H1 (cell line): ENCODE results near the gene RELN. TPM values are rescaled to one million over a fixed set of nuclear protein-coding genes. Genes with fewer than 3 reads are reported as not detected.

Experiments
- CTCF ChIA-PET: fragments of 300-600 bp; sonication (Branson Sonifier 250); formaldehyde crosslinking; loops from one replicate; lab custom pipeline; 2021; ENCODE audit not compliant: partially characterized antibody; lab: Charles Lee
- POLR2A ChIA-PET: fragments of 300-600 bp; sonication (Branson Sonifier 250); formaldehyde crosslinking; loops from one replicate; lab custom pipeline; 2021; ENCODE audit warnings: inconsistent platforms; ENCODE audit not compliant: partially characterized antibody; lab: Charles Lee
- DNase-seq, 2 experiments: peaks; one replicate each; pipeline versions ENCODE4 v3.0.0 to v3.0.0-alpha.2; 2010 to 2022; ENCODE audit warnings: low spot score in 2 of 2, low read depth in 1 of 2, mixed read lengths in 1 of 2
- FAIRE-seq: peaks from 2 replicates; lab custom pipeline; 2011; peaks lifted over from hg19 to GRCh38; lab: Jason Lieb, UNC
- H2AFZ ChIP-seq: 2 replicates; pipeline ENCODE4 v1.8.1; 2012; ENCODE audit warnings: low read length, inconsistent platforms
- H2AK5ac ChIP-seq: 2 replicates; pipeline ENCODE4 v1.6.1; 2013; ENCODE audit warnings: low read depth, low read length
- H2BK120ac ChIP-seq: replicated peaks from 2 replicates; pipeline ENCODE3; 2013; ENCODE audit warnings: low read depth, low read length, inconsistent platforms
- H2BK12ac ChIP-seq: 2 replicates; pipeline ENCODE4 v1.6.1; 2013; ENCODE audit warnings: low read depth, low read length
- H2BK15ac ChIP-seq: 2 replicates; pipeline ENCODE4 v1.6.1; 2013; ENCODE audit warnings: low read length
- H2BK20ac ChIP-seq: 2 replicates; pipeline ENCODE4 v1.6.1; 2013; ENCODE audit warnings: low read length
- H2BK5ac ChIP-seq: 2 replicates; pipeline ENCODE4 v1.6.1; 2013; ENCODE audit warnings: low read depth, low read length
- H3K14ac ChIP-seq: 2 replicates; pipeline ENCODE4 v1.6.1; 2013; ENCODE audit warnings: inconsistent platforms; ENCODE audit not compliant: insufficient read length
- H3K18ac ChIP-seq: 2 replicates; pipeline ENCODE4 v1.6.1; 2013; ENCODE audit warnings: low read length; ENCODE audit errors: extremely low read depth
- H3K23ac ChIP-seq: 2 replicates; pipeline ENCODE4 v1.6.1; 2013; ENCODE audit warnings: inconsistent platforms; ENCODE audit not compliant: insufficient read length
- H3K23me2 ChIP-seq: 2 replicates; pipeline ENCODE4 v1.6.1; 2013; ENCODE audit warnings: low read depth, low read length
- H3K27ac ChIP-seq: 2 replicates; pipeline ENCODE4 v1.6.1; 2011; ENCODE audit warnings: low read depth, low read length, inconsistent platforms
- H3K27me3 ChIP-seq, 4 experiments: replicated peaks in 1 of 4; 1 replicate in 1 of 4; 2 replicates in 3 of 4; pipeline versions ENCODE4 v1.6.1 to v1.8.1; 2011 to 2013; ENCODE audit warnings: low read length in 3 of 4, mild to moderate bottlenecking in 3 of 4, inconsistent platforms in 2 of 4, mixed read lengths in 2 of 4, moderate library complexity in 1 of 4; ENCODE audit not compliant: control insufficient read depth in 3 of 4, insufficient read depth in 3 of 4; ENCODE audit errors: extremely low read depth in 1 of 4
- H3K36me3 ChIP-seq, 4 experiments: 2 replicates each; pipeline versions ENCODE4 v1.6.1 to v1.8.1; 2011 to 2013; ENCODE audit warnings: mild to moderate bottlenecking in 4 of 4, low read length in 3 of 4, moderate library complexity in 2 of 4, control low read depth in 1 of 4, inconsistent platforms in 1 of 4; ENCODE audit not compliant: insufficient read depth in 4 of 4, control insufficient read depth in 2 of 4
- H3K4ac ChIP-seq: replicated peaks from 2 replicates; pipeline ENCODE3; 2013; ENCODE audit warnings: low read length, low read depth, mixed read lengths, inconsistent platforms; ENCODE audit not compliant: insufficient read length
- H3K4me1 ChIP-seq, 4 experiments: replicated peaks in 1 of 4; 1 replicate in 1 of 4; 2 replicates in 3 of 4; pipeline versions ENCODE4 v1.6.1 to v1.8.1; 2011 to 2013; ENCODE audit warnings: low read length in 3 of 4, inconsistent platforms in 2 of 4, mixed read lengths in 1 of 4; ENCODE audit not compliant: insufficient read depth in 4 of 4, control insufficient read depth in 3 of 4
- H3K4me2 ChIP-seq, 2 experiments: 2 replicates each; pipeline versions ENCODE4 v1.6.1 to v1.8.1; 2011 to 2013; ENCODE audit warnings: low read depth in 2 of 2, low read length in 2 of 2, control low read depth in 1 of 2, inconsistent platforms in 1 of 2, mild to moderate bottlenecking in 1 of 2; ENCODE audit not compliant: insufficient read depth in 1 of 2
- H3K4me3 ChIP-seq, 4 experiments: fragments of 200-600, 300-600 bp in 1 of 4; sonication (generic), shearing (Covaris generic), sonication (Bioruptor Twin) in 1 of 4; 2 replicates each; pipeline versions ENCODE4 v1.5.1 to v1.8.1; 2011 to 2016; ENCODE audit warnings: low read length in 4 of 4, low read depth in 3 of 4, control low read depth in 2 of 4, inconsistent platforms in 2 of 4, mild to moderate bottlenecking in 2 of 4, mixed read lengths in 1 of 4, moderate library complexity in 1 of 4; ENCODE audit not compliant: insufficient read depth in 2 of 4; ENCODE audit errors: extremely low read depth in 1 of 4
- H3K56ac ChIP-seq: replicated peaks from 2 replicates; pipeline ENCODE3; 2013; ENCODE audit warnings: low read depth, mild to moderate bottlenecking, mixed read lengths, low read length, inconsistent platforms; ENCODE audit not compliant: insufficient read length
- H3K79me1 ChIP-seq: 2 replicates; pipeline ENCODE4 v1.6.1; 2013; ENCODE audit warnings: low read depth, low read length, control low read depth
- H3K79me2 ChIP-seq, 2 experiments: 2 replicates each; pipeline versions ENCODE4 v1.6.1 to v1.8.1; 2012 to 2013; ENCODE audit warnings: low read length in 2 of 2, mild to moderate bottlenecking in 2 of 2, inconsistent platforms in 1 of 2; ENCODE audit not compliant: insufficient read depth in 2 of 2, control insufficient read depth in 1 of 2
- H3K9ac ChIP-seq, 4 experiments: replicated peaks in 1 of 4; 1 replicate in 1 of 4; 2 replicates in 3 of 4; pipeline versions ENCODE4 v1.6.1 to v1.8.1; 2011 to 2013; ENCODE audit warnings: low read depth in 3 of 4, low read length in 3 of 4, control low read depth in 2 of 4, mild to moderate bottlenecking in 2 of 4, moderate library complexity in 2 of 4, inconsistent platforms in 1 of 4; ENCODE audit errors: extremely low read depth in 1 of 4
- H3K9me3 ChIP-seq, 2 experiments: 2 replicates each; pipeline versions ENCODE4 v1.6.1 to v1.8.1; 2012 to 2013; ENCODE audit warnings: mild to moderate bottlenecking in 2 of 2, moderate library complexity in 2 of 2, control low read depth in 1 of 2, inconsistent platforms in 1 of 2, low read depth in 1 of 2, low read length in 1 of 2, mixed read lengths in 1 of 2; ENCODE audit not compliant: insufficient read depth in 2 of 2
- H4K20me1 ChIP-seq, 2 experiments: replicated peaks in 1 of 2; 2 replicates each; pipeline versions ENCODE3 to v1.8.1; 2011 to 2013; ENCODE audit warnings: inconsistent platforms in 2 of 2, low read length in 2 of 2, mild to moderate bottlenecking in 1 of 2; ENCODE audit not compliant: insufficient read depth in 2 of 2, control insufficient read depth in 1 of 2
- H4K5ac ChIP-seq: 2 replicates; pipeline ENCODE4 v1.6.1; 2013; ENCODE audit warnings: low read length, low read depth, mixed read lengths, inconsistent platforms; ENCODE audit not compliant: insufficient read length
- H4K8ac ChIP-seq: 2 replicates; pipeline ENCODE4 v1.8.0; 2013; ENCODE audit warnings: mild to moderate bottlenecking, moderate library complexity, low read length, inconsistent platforms; ENCODE audit not compliant: insufficient read depth; ENCODE audit errors: extremely low read depth
- H4K91ac ChIP-seq: replicated peaks from 2 replicates; pipeline ENCODE3; 2013; ENCODE audit warnings: low read length, mixed read lengths, inconsistent platforms; ENCODE audit not compliant: insufficient read length
- BACH1 ChIP-seq: IDR thresholded peaks from 2 replicates; pipeline ENCODE4 v1.6.1; 2012; ENCODE audit warnings: low read length, improper control_type of control experiment
- CBX8 ChIP-seq: fragments of 300-800, 300-1000 bp; sonication (generic); IDR thresholded peaks from 2 replicates; pipeline ENCODE4 v1.7.1; 2016; ENCODE audit warnings: low read depth, low read length, borderline replicate concordance
- CHD1 ChIP-seq: IDR thresholded peaks from 2 replicates; pipeline ENCODE4 v1.6.1; 2012; ENCODE audit warnings: low read depth, low read length, improper control_type of control experiment
- CHD2 ChIP-seq: IDR thresholded peaks from 2 replicates; pipeline ENCODE4 v1.6.1; 2012; ENCODE audit warnings: low read length, improper control_type of control experiment
- E2F6 ChIP-seq: IDR thresholded peaks from 2 replicates; pipeline ENCODE4 v1.6.1; 2012; ENCODE audit warnings: inconsistent platforms
- EGR1 ChIP-seq: IDR thresholded peaks from 2 replicates; pipeline ENCODE4 v1.6.1; 2011; ENCODE audit warnings: low read depth, low read length, borderline replicate concordance
- EP300 ChIP-seq, 2 experiments: IDR thresholded peaks; 1 replicate in 1 of 2; 2 replicates in 1 of 2; pipeline ENCODE4 v1.6.1; 2011 to 2012; ENCODE audit warnings: low read depth in 2 of 2, low read length in 2 of 2, mild to moderate bottlenecking in 2 of 2, borderline replicate concordance in 1 of 2, inconsistent platforms in 1 of 2, moderate library complexity in 1 of 2
- GTF2F1 ChIP-seq: IDR thresholded peaks from 2 replicates; pipeline ENCODE4 v1.6.1; 2012; ENCODE audit warnings: low read depth, low read length, improper control_type of control experiment, borderline replicate concordance
- JUN ChIP-seq: IDR thresholded peaks from 2 replicates; pipeline ENCODE4 v1.6.1; 2011; ENCODE audit warnings: low read depth, mild to moderate bottlenecking, improper control_type of control experiment, low read length
- JUND ChIP-seq: IDR thresholded peaks from 2 replicates; pipeline ENCODE4 v1.6.1; 2011; ENCODE audit warnings: mild to moderate bottlenecking, improper control_type of control experiment, low read length
- KDM5A ChIP-seq: fragments of 200-600 bp; IDR thresholded peaks from 2 replicates; pipeline ENCODE4 v1.7.1; 2012; ENCODE audit warnings: mild to moderate bottlenecking, low read length, inconsistent platforms, mixed read lengths
- NRF1 ChIP-seq: IDR thresholded peaks from 2 replicates; pipeline ENCODE4 v1.6.1; 2011; ENCODE audit warnings: mild to moderate bottlenecking, low read depth, low read length, improper control_type of control experiment
- SAP30 ChIP-seq: fragments of 300-600 bp; sonication (generic); IDR thresholded peaks from 2 replicates; pipeline ENCODE4 v1.7.1; 2012; ENCODE audit warnings: low read length, moderate library complexity, mild to moderate bottlenecking, inconsistent platforms; ENCODE audit not compliant: insufficient read depth, insufficient replicate concordance
- YY1 ChIP-seq: IDR thresholded peaks from 2 replicates; pipeline ENCODE4 v1.6.1; 2011; ENCODE audit warnings: low read depth, mild to moderate bottlenecking, low read length
- polyA plus RNA-seq, 7 experiments: library from polyadenylated mRNA; depleted of rRNA in 3 of 7; stranded (reverse) in 5 of 7; unstranded in 2 of 7; fragments of >200 nt in 5 of 7; fragments of 200-250 nt in 2 of 7; gene quantifications; 1 replicate in 5 of 7; 2 replicates in 1 of 7; 4 replicates in 1 of 7; pipeline versions ENCODE4 v1.2.1 to v1.2.3, GENCODE V29; 2011 to 2013; ENCODE audit warnings: missing spikeins in 2 of 7, mixed read lengths in 2 of 7
- total RNA-seq: library from RNA; stranded (reverse); fragmentation: NEBNext Ultra II Directional; extraction: Animal tissue kit (Norgen Biotek cat#: 25700); gene quantifications from 2 replicates; pipeline ENCODE4 v1.2.1, GENCODE V29; 2021
- TF ChIP-seq, protein P1 (sequence below): IDR thresholded peaks from 2 replicates; pipeline ENCODE4 v1.6.1; 2011; ENCODE audit warnings: low read depth, mild to moderate bottlenecking, low read length; ENCODE audit not compliant: insufficient read depth

Gene RELN
- total and polyA plus RNA-seq, 2 of the 8 experiments (the other 6 are each of a cell fraction or from before 2014, with no cell fraction given) = 0.03 to 0.07 TPM

- Histone ChIP-seq H3K27me3 (no peaks in the 10 kb centered on the region), H4K20me1 (no peaks in the 10 kb centered on the region), H3K4me1 (peaks cover 0 to 5% (median 4%) of the 10 kb centered on the region in 4 experiments; a peak in 4 of 7 replicates), H3K4ac (no peak overlapping the region), H2BK5ac (no peak overlapping the region), H2BK20ac (no peak overlapping the region), H3K23ac (no peak overlapping the region), H4K8ac (no peak overlapping the region), H2BK15ac (no peak overlapping the region), H3K79me2 (no peaks in the 10 kb centered on the region), H2AFZ (no peak overlapping the region; the same call in 1 of the 2 replicates), H3K4me2 (no peak overlapping the region; a peak in 2 of 4 replicates), H3K9me3 (no peaks in the 10 kb centered on the region), H4K5ac (no peak overlapping the region), H3K56ac (no peak overlapping the region), H3K14ac (no peak overlapping the region), H2BK12ac (no peak overlapping the region), H3K4me3 (no peak overlapping the region), H3K23me2 (no peaks in the 10 kb centered on the region), H2AK5ac (no peak overlapping the region), H3K18ac (no peak overlapping the region), H4K91ac (no peak overlapping the region), H3K36me3 (no peaks in the 10 kb centered on the region), H3K27ac (no peak overlapping the region), H2BK120ac (no peak overlapping the region), H3K79me1 (no peaks in the 10 kb centered on the region), H3K9ac (no peak overlapping the region)
- CTCF ChIA-PET = interaction anchor here (1.3 to 1.8 kb wide), 4 partner anchors 13 to 241 kb away, joined by 3 to 5 read pairs (median 4); no protein-coding TSS in a partner anchor
- FAIRE-seq (no peak), DNase-seq (no peak)
- POLR2A ChIA-PET = no interaction called here
- TF ChIP-seq CHD2 (no peak), E2F6 (no peak), KDM5A (no peak), EP300 (IDR thresholded peaks at IDR 0.05; ENCODE audit: borderline replicate concordance in 1 of 2, low read depth in 2 of 2, low read length in 2 of 2) (no peak), EGR1 (no peak), NRF1 (no peak), BACH1 (no peak), CBX8 (no peak), CHD1 (no peak), GTF2F1 (no peak), JUN (no peak), YY1 (no peak), JUND (no peak), SAP30 (no peak)
- TF ChIP-seq, protein P1, sequence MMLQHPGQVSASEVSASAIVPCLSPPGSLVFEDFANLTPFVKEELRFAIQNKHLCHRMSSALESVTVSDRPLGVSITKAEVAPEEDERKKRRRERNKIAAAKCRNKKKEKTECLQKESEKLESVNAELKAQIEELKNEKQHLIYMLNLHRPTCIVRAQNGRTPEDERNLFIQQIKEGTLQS = no peak
These were observed 132.5 kb downstream of the RELN start for GRCh38 chr7:103856929-103857328.
